Uterus (tissue), 2 donors: ENCODE measurements around the gene RPRML.

ENCODE experiments used
- POLR2A ChIP-seq, 2 donors: fragments of 450-650 bp; IDR thresholded peaks; one replicate each; pipeline ENCODE4 v1.6.1; 2016; ENCODE audit warnings: antibody characterized with exemption in 2 of 2, mild to moderate bottlenecking in 1 of 2, moderate library complexity in 1 of 2
- TF ChIP-seq, protein P1 (sequence below), 4 experiments: fragments of 200-600 bp in 2 of 4; fragments of 450-650 bp in 2 of 4; sonication (generic) in 2 of 4; IDR thresholded peaks; one replicate each; pipeline ENCODE4 v1.5.1; 2016 to 2019; ENCODE audit warnings: antibody characterized with exemption in 4 of 4, mild to moderate bottlenecking in 2 of 4, moderate library complexity in 1 of 4

DNA sequence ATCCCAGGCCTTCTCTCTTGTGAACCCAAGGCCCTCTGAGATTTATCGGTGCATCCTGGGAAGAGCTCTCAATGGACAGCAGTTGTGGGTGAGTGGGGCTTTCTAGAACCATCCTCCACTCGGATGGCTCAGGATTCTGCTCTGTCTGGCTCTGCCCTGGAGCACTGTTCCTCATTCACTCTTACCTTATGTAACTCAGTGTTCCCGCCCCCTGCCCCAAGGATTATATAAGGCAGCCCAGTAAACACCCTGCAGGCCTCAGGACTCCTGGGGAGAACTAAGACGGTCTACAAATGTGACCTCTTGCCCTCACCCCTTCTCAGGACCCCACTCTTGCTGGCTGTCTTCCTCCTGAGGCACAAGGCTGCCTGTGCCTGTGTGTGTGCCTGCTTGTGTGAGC lies 3.8 kb downstream of the RPRML start:
- TF ChIP-seq, protein P1, sequence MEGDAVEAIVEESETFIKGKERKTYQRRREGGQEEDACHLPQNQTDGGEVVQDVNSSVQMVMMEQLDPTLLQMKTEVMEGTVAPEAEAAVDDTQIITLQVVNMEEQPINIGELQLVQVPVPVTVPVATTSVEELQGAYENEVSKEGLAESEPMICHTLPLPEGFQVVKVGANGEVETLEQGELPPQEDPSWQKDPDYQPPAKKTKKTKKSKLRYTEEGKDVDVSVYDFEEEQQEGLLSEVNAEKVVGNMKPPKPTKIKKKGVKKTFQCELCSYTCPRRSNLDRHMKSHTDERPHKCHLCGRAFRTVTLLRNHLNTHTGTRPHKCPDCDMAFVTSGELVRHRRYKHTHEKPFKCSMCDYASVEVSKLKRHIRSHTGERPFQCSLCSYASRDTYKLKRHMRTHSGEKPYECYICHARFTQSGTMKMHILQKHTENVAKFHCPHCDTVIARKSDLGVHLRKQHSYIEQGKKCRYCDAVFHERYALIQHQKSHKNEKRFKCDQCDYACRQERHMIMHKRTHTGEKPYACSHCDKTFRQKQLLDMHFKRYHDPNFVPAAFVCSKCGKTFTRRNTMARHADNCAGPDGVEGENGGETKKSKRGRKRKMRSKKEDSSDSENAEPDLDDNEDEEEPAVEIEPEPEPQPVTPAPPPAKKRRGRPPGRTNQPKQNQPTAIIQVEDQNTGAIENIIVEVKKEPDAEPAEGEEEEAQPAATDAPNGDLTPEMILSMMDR (IDR thresholded peaks at IDR 0.05) = no peak
- TF ChIP-seq POLR2A (IDR thresholded peaks at IDR 0.05) = no peak
